GM12872 (cell line): ENCODE measurements around the gene GLT6D1.

Experiments used
- CTCF ChIP-seq: IDR thresholded peaks from 3 replicates; pipeline ENCODE4 v1.5.1; 2011; ENCODE audit warnings: low read depth, mild to moderate bottlenecking, low read length, moderate library complexity; ENCODE audit not compliant: insufficient read depth

GLT6D1 gene

GRCh38 chr9:135655317-135655716, 16.0 kb upstream of the GLT6D1 start:
- no peak for TF ChIP-seq CTCF

GRCh38 chr9:135650408-135650807, 11.1 kb upstream of the GLT6D1 start:
- no peak for TF ChIP-seq CTCF

- no peak for TF ChIP-seq CTCF
Measured at GRCh38 chr9:135649508-135649907, 10.2 kb upstream of the GLT6D1 start.

- TF ChIP-seq CTCF: no peak
Measured at GRCh38 chr9:135648494-135649410, 9.4 kb upstream of the GLT6D1 start.

- no peak for TF ChIP-seq CTCF
Measured at GRCh38 chr9:135647884-135648283, 8.5 kb upstream of the GLT6D1 start.

- TF ChIP-seq CTCF: no peak
Measured at GRCh38 chr9:135644631-135645218, 5.4 kb upstream of the GLT6D1 start.

- TF ChIP-seq CTCF: no peak
Measured at GRCh38 chr9:135641745-135642144, 2.4 kb upstream of the GLT6D1 start.
